GM19452 (cell line): ENCODE data around the gene LAMTOR2.
A peak's percentile ranks its signal among the peaks of the same experiment; 100 is the strongest.

Experiments used
- ATAC-seq: cut with Tn5 transposase; IDR thresholded peaks from one replicate; pipeline ENCODE4 v1.9.1; 2021; ENCODE audit not compliant: unreplicated experiment

The LAMTOR2 gene

DNA sequence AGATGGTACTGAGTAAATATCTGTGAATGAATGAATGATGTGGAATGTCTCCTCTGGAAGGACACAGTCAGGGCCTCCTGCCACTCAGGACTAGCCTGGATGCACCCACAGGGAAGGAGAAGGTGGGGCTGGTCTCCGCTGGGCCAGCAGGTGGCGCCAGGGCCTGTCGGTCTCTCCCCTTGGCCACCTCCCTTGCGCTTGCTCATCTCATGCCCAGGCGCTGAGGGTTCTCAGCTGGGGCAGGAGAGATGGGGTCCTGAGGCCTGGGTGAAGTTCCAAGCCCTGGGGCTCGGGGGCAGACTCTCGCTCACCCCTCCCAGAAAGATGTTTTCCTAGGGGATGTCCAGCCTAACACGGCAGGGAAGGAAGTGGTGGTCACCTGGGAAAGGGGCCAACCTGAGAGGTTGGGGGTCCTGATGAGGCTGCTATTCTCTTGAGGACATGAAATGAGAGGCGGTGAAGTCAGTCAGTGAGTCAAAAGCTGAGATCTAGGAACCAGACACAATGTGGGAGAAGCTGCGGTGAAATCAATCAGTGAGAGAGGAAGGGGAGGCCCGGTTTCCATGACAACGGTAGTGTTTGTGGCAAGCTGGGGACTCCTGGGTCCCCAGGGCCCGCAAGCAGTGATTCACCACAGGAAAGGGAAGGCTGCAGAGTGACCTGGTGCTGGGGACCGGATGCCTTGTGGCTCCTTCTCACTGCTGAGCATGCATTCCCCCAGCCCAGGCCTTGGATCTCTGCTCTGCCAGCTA is 42.2 kb downstream of the LAMTOR2 start:
- peak; percentile 60 for ATAC-seq

DNA sequence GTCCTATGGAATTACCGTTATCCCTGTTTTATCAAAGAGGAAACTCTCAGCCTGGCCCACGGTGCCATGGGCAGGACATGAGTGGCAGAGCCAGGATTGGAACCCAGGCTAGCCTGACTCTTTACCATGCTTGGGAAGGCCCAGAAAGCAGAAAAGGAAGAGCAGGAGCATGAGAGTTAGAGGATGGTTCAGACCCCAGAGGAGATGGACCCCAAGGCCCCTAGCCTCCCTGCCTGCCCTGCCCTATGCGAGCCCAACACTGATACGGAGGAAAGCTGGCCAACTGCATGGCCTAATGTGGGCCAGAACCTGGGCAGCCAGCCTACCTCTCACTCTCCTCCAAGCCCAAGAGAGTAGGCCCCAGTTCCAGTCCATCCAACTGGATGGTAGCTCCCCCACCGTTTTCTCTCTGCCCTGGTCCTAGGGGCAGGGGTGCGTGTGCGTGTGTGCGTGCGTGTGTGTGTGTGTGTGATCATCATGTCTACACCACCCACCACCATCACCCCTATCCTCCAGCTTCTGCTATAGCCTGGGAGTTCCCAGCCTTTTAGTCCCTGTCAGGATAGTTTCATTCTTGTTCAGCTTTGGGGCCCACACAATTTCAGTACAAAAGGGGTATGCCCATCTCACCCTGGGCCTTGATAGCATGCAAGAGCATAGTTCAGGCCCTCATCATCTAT is 43.1 kb downstream of the LAMTOR2 start:
- no peak for ATAC-seq

DNA sequence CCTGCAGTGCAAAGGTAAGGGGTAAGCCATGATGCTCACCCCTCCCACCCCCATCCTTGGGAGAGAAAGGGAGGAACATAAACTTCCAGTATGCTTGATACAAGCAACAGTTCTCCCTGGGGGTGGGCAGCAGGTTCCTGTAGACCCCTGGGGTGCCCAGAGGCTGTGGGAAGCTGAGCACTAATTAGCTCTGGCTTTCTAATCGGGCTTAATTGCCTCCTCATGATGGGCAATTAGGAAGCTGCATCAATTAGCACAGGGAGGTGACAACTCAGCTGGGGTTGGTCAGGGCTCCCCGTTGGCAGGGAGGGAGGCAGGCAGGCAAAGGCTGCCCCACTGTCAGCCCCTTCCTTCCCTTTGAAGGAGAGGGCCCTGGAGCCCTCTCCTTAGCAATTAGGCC is 44.2 kb downstream of the LAMTOR2 start:
- ATAC-seq = no peak

GRCh38 chr1:156099282-156099681 is 44.7 kb downstream of the LAMTOR2 start:
- ATAC-seq = no peak

DNA sequence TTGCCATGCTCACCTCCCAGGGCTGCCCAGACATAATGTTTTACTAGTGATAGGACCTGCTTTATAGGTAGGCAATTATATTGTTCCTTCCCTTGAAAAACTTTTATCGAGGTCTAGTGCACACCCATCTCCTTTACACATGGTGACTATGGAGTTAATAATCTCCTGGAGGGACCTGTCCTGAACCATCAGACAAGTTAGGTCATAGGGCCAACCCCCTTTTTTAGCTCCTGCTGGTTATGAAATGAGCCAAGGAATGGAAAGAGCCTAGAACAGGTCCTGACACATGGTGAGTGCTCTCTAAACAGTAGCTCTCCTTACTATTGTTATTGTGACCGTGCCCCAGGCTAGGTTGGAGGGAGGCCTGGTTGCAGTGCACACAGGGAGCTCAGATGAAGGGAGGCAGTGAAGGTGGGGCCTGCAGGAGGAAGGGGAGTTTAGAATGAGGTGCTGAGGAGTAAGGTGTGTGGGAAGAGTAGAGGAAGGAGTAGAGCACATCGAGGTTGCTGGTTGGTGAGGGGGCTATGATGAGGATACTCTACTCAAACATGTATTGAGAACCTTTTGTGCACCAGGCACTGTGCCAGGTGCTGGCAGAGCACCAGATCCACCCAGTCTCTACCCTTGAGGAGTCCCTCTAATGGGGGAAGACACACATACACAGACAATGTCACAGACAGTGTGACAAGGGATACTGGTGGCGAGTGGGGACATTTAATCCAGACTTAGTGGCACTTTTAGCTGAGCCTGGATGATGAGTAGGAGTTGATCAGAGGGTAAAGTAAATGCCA is 45.8 kb downstream of the LAMTOR2 start:
- ATAC-seq = no peak

DNA sequence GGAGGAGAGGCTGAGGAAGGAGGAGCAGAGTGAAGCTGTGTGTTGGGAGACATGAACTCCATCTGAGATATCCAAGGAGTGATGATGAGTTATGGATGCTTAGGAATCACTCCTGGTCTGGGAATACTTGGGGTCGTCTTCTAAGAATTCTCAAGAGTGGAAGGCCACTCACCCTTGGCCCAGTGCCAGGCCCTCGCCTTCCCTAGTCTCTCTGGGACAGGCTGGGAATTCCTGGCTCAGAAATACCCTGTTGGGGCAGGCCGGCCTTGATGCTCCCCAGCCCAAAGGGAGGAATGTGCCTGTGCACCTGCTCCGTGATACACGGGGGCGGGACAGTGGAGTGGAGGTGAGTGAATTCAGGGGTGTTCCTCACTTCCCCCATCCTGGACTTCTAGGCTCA is 47.3 kb downstream of the LAMTOR2 start:
- ATAC-seq = no peak

GRCh38 chr1:156102633-156103511 is 48.3 kb downstream of the LAMTOR2 start:
- ATAC-seq = no peak

DNA sequence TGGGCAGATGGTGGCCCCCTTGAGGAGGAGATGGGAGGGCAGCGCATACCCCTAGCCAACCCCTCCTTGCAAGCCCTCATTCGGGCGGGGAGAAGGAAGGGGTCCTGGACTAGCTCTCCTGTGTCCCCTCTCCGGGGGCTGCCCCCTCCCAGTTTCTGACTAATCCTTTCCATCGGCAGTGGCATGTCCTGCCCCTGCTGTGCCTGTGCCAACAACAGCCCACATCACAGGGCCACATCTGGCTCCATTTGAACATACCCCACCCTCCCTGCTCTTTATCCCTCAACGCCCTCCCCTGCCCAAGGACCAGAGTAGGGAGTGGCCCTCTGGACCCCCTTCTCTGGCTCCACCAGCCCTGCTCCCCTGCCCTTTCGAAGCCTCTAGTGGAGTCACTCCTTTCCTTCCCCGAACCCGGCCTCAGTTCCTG is 49.0 kb downstream of the LAMTOR2 start:
- ATAC-seq = no peak

GRCh38 chr1:156104065-156104810 is 49.7 kb downstream of the LAMTOR2 start:
- no peak for ATAC-seq

- ATAC-seq = no peak
Observed at GRCh38 chr1:156104861-156105832, 50.6 kb downstream of the LAMTOR2 start.

DNA sequence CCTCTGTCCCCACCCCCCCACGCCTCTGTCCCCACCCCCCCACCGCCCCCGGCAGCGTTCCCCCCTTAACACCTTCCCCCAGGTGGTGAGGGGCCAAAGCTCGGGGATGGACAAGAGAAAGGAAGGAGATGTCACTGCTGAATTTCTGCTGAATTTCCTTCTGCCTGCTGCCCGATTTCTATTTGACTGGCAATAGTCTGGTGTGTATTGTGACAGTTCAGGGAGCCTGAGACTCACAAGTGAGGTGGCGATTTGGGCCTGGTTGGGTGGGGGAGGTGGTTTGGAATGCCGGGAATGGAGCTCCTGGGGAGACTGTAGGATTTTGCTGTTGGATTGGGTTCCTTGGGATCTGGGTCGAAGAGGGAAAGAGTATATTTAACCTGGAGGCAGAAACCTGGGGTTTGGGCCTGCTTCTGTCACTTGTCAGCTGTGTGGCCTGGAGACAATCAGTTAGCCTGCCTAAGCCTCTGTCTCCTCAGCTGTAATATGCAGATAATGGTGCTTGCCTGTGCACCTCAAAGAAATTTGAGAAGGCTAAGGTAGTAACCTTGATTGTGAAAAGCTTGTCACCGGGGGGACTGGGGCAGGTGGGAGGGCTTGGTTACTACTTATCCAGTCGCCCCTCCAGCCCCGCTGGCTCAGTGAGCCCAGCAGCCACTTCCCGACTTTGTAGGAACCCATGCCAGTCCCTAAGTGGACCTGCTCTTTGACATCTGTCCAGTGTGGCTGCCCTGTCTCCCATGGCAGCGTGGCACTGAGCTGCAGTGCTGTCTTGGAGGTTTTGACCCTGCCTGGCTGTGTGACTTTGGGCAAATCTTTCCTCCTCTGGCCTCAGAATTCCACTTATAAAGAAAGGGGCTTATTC is 52.3 kb downstream of the LAMTOR2 start:
- ATAC-seq = no peak

GRCh38 chr1:156108057-156108456 is 53.5 kb downstream of the LAMTOR2 start:
- ATAC-seq = no peak
